ENCODE measurements around the gene LONP2. TPM values are rescaled to one million over a fixed set of nuclear protein-coding genes. Genes with fewer than 3 reads are reported as not detected.

LONP2 gene
- total RNA-seq, 4 donors from 2014 or later, result 28.2 to 88.9 (median 64.3) TPM

GRCh38 chr16:48280546-48280945, 36.4 kb downstream of the LONP2 start:
- Histone ChIP-seq H3K27me3 (no peaks in the 10 kb centered on the region), H3K9me3 (no peaks in the 10 kb centered on the region), H3K36me3 (no peaks in the 10 kb centered on the region), H3K4me3 (no peak overlapping the region), H3K4me1 (no peaks in the 10 kb centered on the region), H3K27ac (no peak overlapping the region)
- intact Hi-C loops (cut with DNase I; ENCODE audit: low total_unique reads), result no loop called here
- no peak for DNase-seq
- TF ChIP-seq POLR2A (IDR thresholded peaks at IDR 0.05) (no peak), CTCF (IDR thresholded peaks at IDR 0.05) (no peak)

GRCh38 chr16:48282636-48283263, 38.6 kb downstream of the LONP2 start:
- Histone ChIP-seq H3K9me3 (peaks cover 0 to 9% of the 10 kb centered on the region in 2 donors), H3K36me3 (no peaks in the 10 kb centered on the region), H3K27ac (no peak overlapping the region), H3K27me3 (no peaks in the 10 kb centered on the region), H3K4me1 (no peaks in the 10 kb centered on the region), H3K4me3 (no peak overlapping the region)
- TF ChIP-seq POLR2A (IDR thresholded peaks at IDR 0.05) (no peak), CTCF (IDR thresholded peaks at IDR 0.05) (no peak)
- no peak for DNase-seq
- intact Hi-C loops (cut with DNase I; ENCODE audit: low total_unique reads), result no loop called here

GRCh38 chr16:48284772-48285409, 40.8 kb downstream of the LONP2 start:
- intact Hi-C loops (cut with DNase I; ENCODE audit: low total_unique reads), result no loop called here
- Histone ChIP-seq H3K4me1 (no peaks in the 10 kb centered on the region), H3K9me3 (peaks cover 0 to 9% of the 10 kb centered on the region in 2 donors), H3K4me3 (no peak overlapping the region), H3K27me3 (no peaks in the 10 kb centered on the region), H3K27ac (no peak overlapping the region), H3K36me3 (no peaks in the 10 kb centered on the region)
- DNase-seq, result no peak
- TF ChIP-seq CTCF (IDR thresholded peaks at IDR 0.05) (no peak), POLR2A (IDR thresholded peaks at IDR 0.05) (no peak)

GRCh38 chr16:48287239-48287638, 43.1 kb downstream of the LONP2 start:
- intact Hi-C loops (cut with DNase I; ENCODE audit: low total_unique reads), result no loop called here
- TF ChIP-seq POLR2A (IDR thresholded peaks at IDR 0.05) (no peak), CTCF (IDR thresholded peaks at IDR 0.05) (no peak)
- H3K9me3 ChIP-seq, result peaks cover 0 to 9% of the 10 kb centered on the region in 2 donors
- no peaks in the 10 kb centered on the region for H3K27me3 ChIP-seq
- no peaks in the 10 kb centered on the region for H3K4me1 ChIP-seq
- H3K4me3 ChIP-seq, result no peak overlapping the region
- DNase-seq, result no peak
- no peak overlapping the region for H3K27ac ChIP-seq
- H3K36me3 ChIP-seq, result no peaks in the 10 kb centered on the region

GRCh38 chr16:48291303-48291702, 47.2 kb downstream of the LONP2 start:
- Histone ChIP-seq H3K4me1 (no peaks in the 10 kb centered on the region), H3K36me3 (no peaks in the 10 kb centered on the region), H3K4me3 (no peak overlapping the region), H3K27me3 (no peaks in the 10 kb centered on the region), H3K27ac (no peak overlapping the region), H3K9me3 (peaks cover 0 to 9% of the 10 kb centered on the region in 2 donors)
- no peak for DNase-seq
- intact Hi-C loops (cut with DNase I; ENCODE audit: low total_unique reads), result no loop called here
- TF ChIP-seq POLR2A (IDR thresholded peaks at IDR 0.05) (no peak), CTCF (IDR thresholded peaks at IDR 0.05) (no peak)
